GM13977 (cell line): ENCODE results near the gene OTOGL.
"Not testable (repeated sequence)": the region's sequence is repeated elsewhere in the genome, so short reads cannot be mapped to it uniquely, and the experiment has no call there.

Source experiments
- DNase-seq: peaks from one replicate; pipeline ENCODE4 v3.0.0; 2012; ENCODE audit warnings: low spot score
- CTCF ChIP-seq: IDR thresholded peaks from 2 replicates; pipeline ENCODE4 v1.5.1; 2012; ENCODE audit warnings: mild to moderate bottlenecking, control low read depth; ENCODE audit not compliant: insufficient read depth; ENCODE audit errors: extremely low read depth, missing control alignments
- in situ Hi-C: fragments of 300-500 bp; cut with MboI; formaldehyde crosslinking; loops from one replicate; pipeline ENCODE4 v1.12.0; 2022; ENCODE audit warnings: low sequenced_read_pairs, low pct_unique_long_range_greater_than_20kb, mixed read lengths, inconsistent platforms; ENCODE audit not compliant: unreplicated experiment

Gene OTOGL

GRCh38 chr12:80241576-80242273 is 142.4 kb downstream of the OTOGL start:
- TF ChIP-seq CTCF: no peak
- in situ Hi-C loops: no loop called here
- DNase-seq: no peak

DNA sequence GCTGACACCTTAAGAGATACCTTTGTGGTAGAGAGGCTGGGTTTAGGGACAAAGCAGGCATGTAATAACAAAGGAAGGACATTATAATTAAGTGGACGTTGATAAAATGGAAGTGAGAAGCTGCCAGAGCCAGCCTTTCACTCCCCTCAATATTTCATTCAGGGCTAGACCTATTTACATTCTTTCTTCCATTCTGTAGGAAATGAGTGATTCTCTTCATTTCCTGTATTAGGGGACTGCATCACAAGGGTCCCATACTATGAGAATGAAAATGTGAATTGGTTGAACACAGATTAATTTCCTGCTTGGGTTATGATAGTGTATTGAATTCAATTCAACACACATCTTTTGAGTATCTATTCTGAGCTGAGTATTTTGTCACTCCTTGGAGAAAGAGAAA is 143.0 kb downstream of the OTOGL start:
- DNase-seq: no peak
- in situ Hi-C loops: no loop called here
- TF ChIP-seq CTCF: no peak

DNA sequence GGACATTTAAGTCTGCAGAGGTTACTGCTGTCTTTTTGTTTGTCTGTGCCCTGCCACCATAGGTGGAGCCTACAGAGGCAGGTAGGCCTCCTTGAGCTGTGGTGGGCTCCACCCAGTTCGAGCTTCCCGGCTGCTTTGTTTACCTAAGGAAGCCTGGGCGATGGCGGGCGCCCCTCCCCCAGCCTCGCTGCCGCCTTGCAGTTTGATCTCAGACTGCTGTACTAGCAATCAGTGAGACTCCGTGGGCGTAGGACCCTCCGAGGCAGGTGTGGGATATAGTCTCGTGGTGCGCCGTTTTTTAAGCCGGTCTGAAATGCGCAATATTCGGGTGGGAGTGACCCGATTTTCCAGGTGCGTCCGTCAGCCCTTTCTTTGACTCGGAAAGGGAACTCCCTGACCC is 150.2 kb downstream of the OTOGL start:
- DNase-seq, in situ Hi-C loops: not testable (repeated sequence)

DNA sequence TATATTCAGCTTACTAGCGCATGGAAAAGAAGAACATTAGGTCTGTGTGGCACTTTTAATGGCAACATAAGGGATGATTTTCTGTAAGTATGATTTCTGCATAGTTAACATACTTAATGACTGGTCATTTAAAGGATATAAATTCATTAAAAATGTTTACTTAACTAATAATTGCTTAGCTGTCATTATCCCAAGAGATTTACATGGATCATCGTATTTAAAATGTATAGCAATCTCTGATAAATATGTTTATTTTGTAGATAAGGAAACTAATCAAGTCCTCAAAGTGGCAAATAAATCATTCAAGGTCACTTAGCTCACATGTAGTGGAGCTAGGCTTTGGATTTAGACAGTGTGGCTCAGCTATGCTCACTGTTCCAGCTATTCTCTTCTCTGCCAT is 158.6 kb downstream of the OTOGL start:
- in situ Hi-C loops: no loop called here
- no peak for TF ChIP-seq CTCF
- no peak for DNase-seq

GRCh38 chr12:80260269-80260668 is 160.9 kb downstream of the OTOGL start:
- in situ Hi-C loops: no loop called here
- DNase-seq: no peak
- no peak for TF ChIP-seq CTCF

DNA sequence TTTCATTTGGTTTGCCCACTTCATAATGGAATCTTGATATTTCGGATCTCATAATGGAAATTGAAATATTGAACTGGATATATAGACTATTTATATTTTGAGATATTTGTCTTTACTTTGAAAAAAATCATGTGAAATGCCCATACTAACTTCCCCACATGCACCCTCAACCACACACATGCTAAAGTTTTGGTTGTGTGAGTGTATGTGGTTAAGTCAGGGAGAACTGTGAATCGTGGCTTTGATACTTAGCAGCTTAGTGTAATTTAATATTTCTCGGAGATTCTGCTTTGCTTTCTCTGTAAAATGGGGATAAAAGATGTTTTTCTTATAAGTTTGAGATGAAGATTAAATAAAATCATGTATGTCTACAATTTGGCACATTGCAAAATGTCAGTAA is 162.1 kb downstream of the OTOGL start:
- TF ChIP-seq CTCF: no peak
- in situ Hi-C loops: no loop called here

GRCh38 chr12:80262346-80262745 is 163.0 kb downstream of the OTOGL start:
- no peak for TF ChIP-seq CTCF
- no peak for DNase-seq
- in situ Hi-C loops: no loop called here

More for the DNA sequence above, 162.1 kb downstream of the OTOGL start:
- DNase-seq: no peak
